ENCODE results near the gene LARGE1. TPM values are rescaled to one million over a fixed set of nuclear protein-coding genes. Genes with fewer than 3 reads are reported as not detected.

LARGE1 gene
- total and polyA plus RNA-seq, 2 of the 13 experiments (the other 11 are each of a cell fraction or from before 2014, with no cell fraction given), result 8.4 to 11.0 TPM

GRCh38 chr22:33555814-33556522, 364.3 kb downstream of the LARGE1 start:
- CTCF ChIA-PET (ENCODE audit: low intra/inter-chr PET ratio, low total read pairs), result no interaction called here

More at GRCh38 chr22:33555814-33556522, 364.3 kb downstream of the LARGE1 start:
- Histone ChIP-seq H3K4me1 (ENCODE audit: insufficient read depth, low read length) (peaks cover 43% of the 10 kb centered on the region), H3K79me2 (ENCODE audit: insufficient read depth, low read length) (no peaks in the 10 kb centered on the region), H3K27me3 (ENCODE audit: control insufficient read depth in 1 of 2, insufficient read depth in 2 of 2, low read length in 2 of 2) (no peaks in the 10 kb centered on the region), H3K4me3 (replicated peaks in 1 of 3; ENCODE audit: insufficient read depth in 1 of 3, low read depth in 2 of 3, low read length in 3 of 3) (no peak overlapping the region), H3K36me3 (replicated peaks in 1 of 2; ENCODE audit: control insufficient read depth in 1 of 2, insufficient read depth in 2 of 2, low read length in 2 of 2) (no peaks in the 10 kb centered on the region), H3K4me2 (ENCODE audit: low read depth, low read length) (no peak overlapping the region), H2AFZ (ENCODE audit: low read length) (no peak overlapping the region), H3K27ac (ENCODE audit: extremely low read length, insufficient read depth, low read length) (no peak overlapping the region), H3K9me3 (ENCODE audit: low read length) (no peaks in the 10 kb centered on the region), H3K9ac (ENCODE audit: insufficient read depth, low read depth, low read length) (no peak overlapping the region), H4K20me1 (ENCODE audit: insufficient read depth, low read length) (no peaks in the 10 kb centered on the region)
- POLR2A ChIA-PET, result no interaction called here
- FAIRE-seq (no peak), ATAC-seq (no peak), DNase-seq (ENCODE audit: low spot score) (no peak)
- TF ChIP-seq ZNF318 (CRISPR knock-in tag; IDR thresholded peaks at IDR 0.05), result no peak
- no peak for TF ChIP-seq ZNF180 (CRISPR knock-in tag; IDR thresholded peaks at IDR 0.05; ENCODE audit: borderline replicate concordance, low read depth)
- no peak for TF ChIP-seq TCF7 (IDR thresholded peaks at IDR 0.05; ENCODE audit: low read depth)
- in situ Hi-C loops (cut with HindIII; ENCODE audit: extremely low pct_ligation_motif_present, low pct_unique_long_range_greater_than_20kb), result no loop called here
- no TSS peak for BruUV-seq (replicated peaks)
- WGBS (ENCODE audit: low lambda C conversion rate), result 93% methylated on average over 5 of the region's 5 CpGs
- intact Hi-C loops (cut with micrococcal nuclease; ENCODE audit: unreplicated experiment), result no loop called here
